IPS-18c (cell line): ENCODE data around the gene PNPLA1.

Source experiments
- H3K4me3 ChIP-seq: 2 replicates; pipeline ENCODE4 v1.7.0; 2013; ENCODE audit warnings: low read depth, mild to moderate bottlenecking, low read length, moderate library complexity; ENCODE audit not compliant: insufficient read depth
- H3K9me3 ChIP-seq: one replicate; pipeline ENCODE4 v1.6.1; 2013; ENCODE audit warnings: mild to moderate bottlenecking, low read length, moderate library complexity; ENCODE audit not compliant: control insufficient read depth, insufficient read depth

Gene PNPLA1

DNA sequence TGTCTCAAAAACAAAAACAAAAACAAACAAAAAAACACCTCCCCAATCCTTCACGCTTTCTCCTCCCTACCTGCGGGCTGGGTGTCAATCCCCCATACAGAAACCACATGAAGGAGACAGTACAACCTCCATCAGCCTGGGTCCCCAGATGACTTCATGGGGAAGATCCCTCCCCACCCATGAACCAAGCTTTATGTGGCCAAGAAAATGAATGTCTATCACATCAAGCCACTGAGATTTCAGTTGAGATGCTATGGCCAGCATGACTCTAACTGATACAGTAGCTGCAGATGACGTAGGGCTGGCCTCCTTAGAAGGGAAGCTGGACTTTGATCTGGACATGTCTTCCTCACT, 88.0 kb downstream of the PNPLA1 start:
- no peaks in the 10 kb centered on the region for H3K9me3 ChIP-seq

More for the DNA sequence above, 88.0 kb downstream of the PNPLA1 start:
- no peak overlapping the region for H3K4me3 ChIP-seq
